HepG2 (cell line): Measurements from ENCODE around the gene CALY. TPM values are rescaled to one million over a fixed set of nuclear protein-coding genes. Genes with fewer than 3 reads are reported as not detected.

ENCODE experiments used
- AGO2 ChIP-seq: fragments of 200-400 bp; formaldehyde crosslinking; optimal IDR thresholded peaks from 2 replicates; pipeline ENCODE3; 2017; ENCODE audit warnings: mild to moderate bottlenecking, low read depth, low read length, moderate library complexity
- E2F2 ChIP-seq: sonication (generic); formaldehyde crosslinking; IDR thresholded peaks from 2 replicates; pipeline ENCODE4 v1.4.0; 2020; ENCODE audit warnings: missing genetic modification reagents, borderline replicate concordance
- MLX ChIP-seq: IDR thresholded peaks from 2 replicates; pipeline ENCODE4 v1.6.1; 2016
- PPARG ChIP-seq: conservative IDR thresholded peaks from 2 replicates; pipeline ENCODE4 v1.6.1; 2016; ENCODE audit warnings: missing biosample characterization, missing genetic modification reagents
- ZFX ChIP-seq: sonication (generic); formaldehyde crosslinking; IDR thresholded peaks from 2 replicates; pipeline ENCODE4 v1.4.0; 2020; ENCODE audit warnings: mild to moderate bottlenecking, low read depth, missing genetic modification reagents, moderate library complexity
- ZNF710 ChIP-seq: sonication (generic); formaldehyde crosslinking; IDR thresholded peaks from 2 replicates; pipeline ENCODE4 v1.5.0; 2020; ENCODE audit warnings: mild to moderate bottlenecking, missing genetic modification reagents, borderline replicate concordance
- polyA plus RNA-seq, 8 experiments: library from polyadenylated mRNA; depleted of rRNA in 3 of 8; stranded (reverse) in 7 of 8; unstranded in 1 of 8; fragments of >200 nt; fragmentation: Illumina TruSeq in 4 of 8; extraction: Trizol in 4 of 8; gene quantifications; 2 replicates each; pipeline versions ENCODE4 v1.2.1 to v1.2.3, GENCODE V29; 2011 to 2016; ENCODE audit warnings: low read depth in 4 of 8, missing spikeins in 1 of 8, mixed read lengths in 1 of 8; ENCODE audit not compliant: insufficient read depth in 1 of 8
- total RNA-seq, 5 experiments: library from RNA; depleted of rRNA; stranded (reverse); fragments of >200 nt; fragmentation: Illumina TruSeq; extraction: Trizol; gene quantifications; 2 replicates each; pipeline ENCODE4 v1.2.3, GENCODE V29; 2016; ENCODE audit warnings: low read depth in 1 of 5
- TF ChIP-seq, protein P1 (sequence below): IDR thresholded peaks from 2 replicates; pipeline ENCODE4 v1.6.1; 2016; ENCODE audit warnings: missing compliant biosample characterization, missing genetic modification reagents, borderline replicate concordance
- TF ChIP-seq, protein P2 (sequence below): sonication (generic); formaldehyde crosslinking; IDR thresholded peaks from 2 replicates; pipeline ENCODE4 v1.5.1; 2020; ENCODE audit warnings: mild to moderate bottlenecking, missing genetic modification reagents, moderate library complexity
- TF ChIP-seq, protein P3 (sequence below): sonication (generic); formaldehyde crosslinking; IDR thresholded peaks from 2 replicates; pipeline ENCODE4 v1.9.0; 2021; ENCODE audit warnings: mild to moderate bottlenecking, missing genetic modification reagents

Gene CALY
- total and polyA plus RNA-seq, 2 of the 13 experiments (the other 11 are each of a cell fraction or from before 2014, with no cell fraction given) = 0.08 TPM; not detected in 1

- TF ChIP-seq, protein P1, sequence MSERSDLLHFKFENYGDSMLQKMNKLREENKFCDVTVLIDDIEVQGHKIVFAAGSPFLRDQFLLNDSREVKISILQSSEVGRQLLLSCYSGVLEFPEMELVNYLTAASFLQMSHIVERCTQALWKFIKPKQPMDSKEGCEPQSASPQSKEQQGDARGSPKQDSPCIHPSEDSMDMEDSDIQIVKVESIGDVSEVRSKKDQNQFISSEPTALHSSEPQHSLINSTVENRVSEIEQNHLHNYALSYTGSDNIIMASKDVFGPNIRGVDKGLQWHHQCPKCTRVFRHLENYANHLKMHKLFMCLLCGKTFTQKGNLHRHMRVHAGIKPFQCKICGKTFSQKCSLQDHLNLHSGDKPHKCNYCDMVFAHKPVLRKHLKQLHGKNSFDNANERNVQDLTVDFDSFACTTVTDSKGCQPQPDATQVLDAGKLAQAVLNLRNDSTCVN (CRISPR knock-in tag) = no peak
- TF ChIP-seq AGO2 (no peak), MLX (no peak), PPARG (CRISPR knock-in tag) (no peak), ZNF710 (CRISPR knock-in tag) (no peak), E2F2 (CRISPR knock-in tag) (no peak), ZFX (peak; percentile 77)
- TF ChIP-seq, protein P2, sequence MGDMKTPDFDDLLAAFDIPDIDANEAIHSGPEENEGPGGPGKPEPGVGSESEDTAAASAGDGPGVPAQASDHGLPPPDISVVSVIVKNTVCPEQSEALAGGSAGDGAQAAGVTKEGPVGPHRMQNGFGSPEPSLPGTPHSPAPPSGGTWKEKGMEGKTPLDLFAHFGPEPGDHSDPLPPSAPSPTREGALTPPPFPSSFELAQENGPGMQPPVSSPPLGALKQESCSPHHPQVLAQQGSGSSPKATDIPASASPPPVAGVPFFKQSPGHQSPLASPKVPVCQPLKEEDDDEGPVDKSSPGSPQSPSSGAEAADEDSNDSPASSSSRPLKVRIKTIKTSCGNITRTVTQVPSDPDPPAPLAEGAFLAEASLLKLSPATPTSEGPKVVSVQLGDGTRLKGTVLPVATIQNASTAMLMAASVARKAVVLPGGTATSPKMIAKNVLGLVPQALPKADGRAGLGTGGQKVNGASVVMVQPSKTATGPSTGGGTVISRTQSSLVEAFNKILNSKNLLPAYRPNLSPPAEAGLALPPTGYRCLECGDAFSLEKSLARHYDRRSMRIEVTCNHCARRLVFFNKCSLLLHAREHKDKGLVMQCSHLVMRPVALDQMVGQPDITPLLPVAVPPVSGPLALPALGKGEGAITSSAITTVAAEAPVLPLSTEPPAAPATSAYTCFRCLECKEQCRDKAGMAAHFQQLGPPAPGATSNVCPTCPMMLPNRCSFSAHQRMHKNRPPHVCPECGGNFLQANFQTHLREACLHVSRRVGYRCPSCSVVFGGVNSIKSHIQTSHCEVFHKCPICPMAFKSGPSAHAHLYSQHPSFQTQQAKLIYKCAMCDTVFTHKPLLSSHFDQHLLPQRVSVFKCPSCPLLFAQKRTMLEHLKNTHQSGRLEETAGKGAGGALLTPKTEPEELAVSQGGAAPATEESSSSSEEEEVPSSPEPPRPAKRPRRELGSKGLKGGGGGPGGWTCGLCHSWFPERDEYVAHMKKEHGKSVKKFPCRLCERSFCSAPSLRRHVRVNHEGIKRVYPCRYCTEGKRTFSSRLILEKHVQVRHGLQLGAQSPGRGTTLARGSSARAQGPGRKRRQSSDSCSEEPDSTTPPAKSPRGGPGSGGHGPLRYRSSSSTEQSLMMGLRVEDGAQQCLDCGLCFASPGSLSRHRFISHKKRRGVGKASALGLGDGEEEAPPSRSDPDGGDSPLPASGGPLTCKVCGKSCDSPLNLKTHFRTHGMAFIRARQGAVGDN = 0 out of 2 replicates have a peak, but pooled peaks have one; percentile 40
- TF ChIP-seq, protein P3, sequence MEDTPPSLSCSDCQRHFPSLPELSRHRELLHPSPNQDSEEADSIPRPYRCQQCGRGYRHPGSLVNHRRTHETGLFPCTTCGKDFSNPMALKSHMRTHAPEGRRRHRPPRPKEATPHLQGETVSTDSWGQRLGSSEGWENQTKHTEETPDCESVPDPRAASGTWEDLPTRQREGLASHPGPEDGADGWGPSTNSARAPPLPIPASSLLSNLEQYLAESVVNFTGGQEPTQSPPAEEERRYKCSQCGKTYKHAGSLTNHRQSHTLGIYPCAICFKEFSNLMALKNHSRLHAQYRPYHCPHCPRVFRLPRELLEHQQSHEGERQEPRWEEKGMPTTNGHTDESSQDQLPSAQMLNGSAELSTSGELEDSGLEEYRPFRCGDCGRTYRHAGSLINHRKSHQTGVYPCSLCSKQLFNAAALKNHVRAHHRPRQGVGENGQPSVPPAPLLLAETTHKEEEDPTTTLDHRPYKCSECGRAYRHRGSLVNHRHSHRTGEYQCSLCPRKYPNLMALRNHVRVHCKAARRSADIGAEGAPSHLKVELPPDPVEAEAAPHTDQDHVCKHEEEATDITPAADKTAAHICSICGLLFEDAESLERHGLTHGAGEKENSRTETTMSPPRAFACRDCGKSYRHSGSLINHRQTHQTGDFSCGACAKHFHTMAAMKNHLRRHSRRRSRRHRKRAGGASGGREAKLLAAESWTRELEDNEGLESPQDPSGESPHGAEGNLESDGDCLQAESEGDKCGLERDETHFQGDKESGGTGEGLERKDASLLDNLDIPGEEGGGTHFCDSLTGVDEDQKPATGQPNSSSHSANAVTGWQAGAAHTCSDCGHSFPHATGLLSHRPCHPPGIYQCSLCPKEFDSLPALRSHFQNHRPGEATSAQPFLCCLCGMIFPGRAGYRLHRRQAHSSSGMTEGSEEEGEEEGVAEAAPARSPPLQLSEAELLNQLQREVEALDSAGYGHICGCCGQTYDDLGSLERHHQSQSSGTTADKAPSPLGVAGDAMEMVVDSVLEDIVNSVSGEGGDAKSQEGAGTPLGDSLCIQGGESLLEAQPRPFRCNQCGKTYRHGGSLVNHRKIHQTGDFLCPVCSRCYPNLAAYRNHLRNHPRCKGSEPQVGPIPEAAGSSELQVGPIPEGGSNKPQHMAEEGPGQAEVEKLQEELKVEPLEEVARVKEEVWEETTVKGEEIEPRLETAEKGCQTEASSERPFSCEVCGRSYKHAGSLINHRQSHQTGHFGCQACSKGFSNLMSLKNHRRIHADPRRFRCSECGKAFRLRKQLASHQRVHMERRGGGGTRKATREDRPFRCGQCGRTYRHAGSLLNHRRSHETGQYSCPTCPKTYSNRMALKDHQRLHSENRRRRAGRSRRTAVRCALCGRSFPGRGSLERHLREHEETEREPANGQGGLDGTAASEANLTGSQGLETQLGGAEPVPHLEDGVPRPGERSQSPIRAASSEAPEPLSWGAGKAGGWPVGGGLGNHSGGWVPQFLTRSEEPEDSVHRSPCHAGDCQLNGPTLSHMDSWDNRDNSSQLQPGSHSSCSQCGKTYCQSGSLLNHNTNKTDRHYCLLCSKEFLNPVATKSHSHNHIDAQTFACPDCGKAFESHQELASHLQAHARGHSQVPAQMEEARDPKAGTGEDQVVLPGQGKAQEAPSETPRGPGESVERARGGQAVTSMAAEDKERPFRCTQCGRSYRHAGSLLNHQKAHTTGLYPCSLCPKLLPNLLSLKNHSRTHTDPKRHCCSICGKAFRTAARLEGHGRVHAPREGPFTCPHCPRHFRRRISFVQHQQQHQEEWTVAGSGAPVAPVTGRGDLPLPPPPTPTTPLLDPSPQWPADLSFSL = no peak
These were observed 27.5 kb downstream of the CALY start (continued) for GRCh38 chr10:133309100-133309719.
